B cell (primary cell): ENCODE results near the gene EXOC3. TPM values are rescaled to one million over a fixed set of nuclear protein-coding genes. Genes with fewer than 3 reads are reported as not detected.
A peak's percentile ranks its signal among the peaks of the same experiment; 100 is the strongest.
"Not testable (repeated sequence)": the region's sequence is repeated elsewhere in the genome, so short reads cannot be mapped to it uniquely, and the experiment has no call there.

Source experiments
- ATAC-seq: fragments of 200-7000 bp; cut with Tn5 transposase; one replicate; pipeline ENCODE4 v1.10.0; 2021; ENCODE audit warnings: low read depth, mild to moderate bottlenecking, moderate number of reproducible peaks, moderate library complexity
- CTCF ChIA-PET: fragments of 350-600 bp; sonication (Branson Sonifier 250); formaldehyde crosslinking; loops from one replicate; lab custom pipeline; 2021; ENCODE audit warnings: antibody characterized with exemption, inconsistent platforms; lab: Charles Lee
- POLR2A ChIA-PET: fragments of 350-600 bp; sonication (Branson Sonifier 250); formaldehyde crosslinking; loops from one replicate; lab custom pipeline; 2021; ENCODE audit warnings: antibody characterized with exemption; lab: Charles Lee
- DNase-seq: peaks from one replicate; pipeline ENCODE4 v3.0.0; 2013
- H2AFZ ChIP-seq: 2 replicates; pipeline ENCODE4 v1.6.1; 2012; ENCODE audit warnings: mild to moderate bottlenecking, low read depth, low read length; ENCODE audit not compliant: insufficient read depth, poor library complexity, severe bottlenecking
- H3K27ac ChIP-seq, 2 donors: 1 replicate in 1 of 2; 2 replicates in 1 of 2; pipeline ENCODE4 v1.5.1; 2012 to 2013; ENCODE audit warnings: low read length in 2 of 2, mild to moderate bottlenecking in 2 of 2, moderate library complexity in 1 of 2
- H3K27me3 ChIP-seq, 4 experiments: fragments of 200-600 bp in 1 of 4; sonication (generic) in 1 of 4; replicated peaks in 1 of 4; 1 replicate in 2 of 4; 2 replicates in 2 of 4; pipeline versions ENCODE4 v1.6.1 to v1.7.0; 2013 to 2016; ENCODE audit warnings: low read length in 3 of 4, mild to moderate bottlenecking in 2 of 4, mixed read lengths in 1 of 4, moderate library complexity in 1 of 4; ENCODE audit not compliant: insufficient read depth in 4 of 4, control insufficient read depth in 3 of 4; ENCODE audit errors: control extremely low read depth in 1 of 4
- H3K36me3 ChIP-seq, 2 experiments: replicated peaks in 1 of 2; 1 replicate in 1 of 2; 2 replicates in 1 of 2; pipeline versions ENCODE4 v1.6.1 to v1.7.1; 2013; ENCODE audit warnings: low read length in 1 of 2; ENCODE audit not compliant: insufficient read depth in 2 of 2, control insufficient read depth in 1 of 2; ENCODE audit errors: control extremely low read depth in 1 of 2, extremely low read depth in 1 of 2
- H3K4me1 ChIP-seq, 2 donors: fragments of 200-600 bp in 1 of 2; sonication (generic) in 1 of 2; 1 replicate in 1 of 2; 2 replicates in 1 of 2; pipeline versions ENCODE4 v1.5.1 to v1.6.1; 2013 to 2017; ENCODE audit warnings: low read length in 2 of 2; ENCODE audit not compliant: control insufficient read depth in 2 of 2, insufficient read depth in 2 of 2
- H3K4me2 ChIP-seq: replicated peaks from 2 replicates; pipeline ENCODE3; 2012; ENCODE audit warnings: mild to moderate bottlenecking, low read depth, low read length; ENCODE audit not compliant: poor library complexity, severe bottlenecking
- H3K4me3 ChIP-seq, 5 experiments: fragments of 200-600 bp in 1 of 5; sonication (generic) in 1 of 5; 1 replicate in 3 of 5; 2 replicates in 2 of 5; pipeline versions ENCODE4 v1.5.1 to v1.7.0; 2011 to 2016; ENCODE audit warnings: low read length in 4 of 5, mild to moderate bottlenecking in 4 of 5, low read depth in 2 of 5, control low read depth in 1 of 5, moderate library complexity in 1 of 5; ENCODE audit not compliant: insufficient read depth in 1 of 5; ENCODE audit errors: control extremely low read depth in 1 of 5, extremely low read depth in 1 of 5
- H3K79me2 ChIP-seq: fragments of 200-600 bp; sonication (generic); one replicate; pipeline ENCODE4 v1.6.0; 2016; ENCODE audit warnings: low read length; ENCODE audit not compliant: control insufficient read depth, insufficient read depth
- H3K9ac ChIP-seq: fragments of 200-600 bp; sonication (generic); 2 replicates; pipeline ENCODE4 v1.6.1; 2017; ENCODE audit warnings: mild to moderate bottlenecking, low read length, moderate library complexity
- H3K9me3 ChIP-seq, 3 donors: one replicate each; pipeline versions ENCODE4 v1.6.1 to v1.7.1; 2013; ENCODE audit warnings: low read length in 2 of 3; ENCODE audit not compliant: control insufficient read depth in 2 of 3, insufficient read depth in 1 of 3; ENCODE audit errors: control extremely low read depth in 1 of 3
- H4K20me1 ChIP-seq: 2 replicates; pipeline ENCODE4 v1.6.0; 2012; ENCODE audit warnings: mild to moderate bottlenecking, low read length; ENCODE audit not compliant: insufficient read depth, control insufficient read depth, poor library complexity, severe bottlenecking
- H3K27ac Mint-ChIP-seq: one replicate; pipeline ENCODE4 v1.8.0; 2021; ENCODE audit warnings: mixed read lengths
- H3K27me3 Mint-ChIP-seq: one replicate; pipeline ENCODE4 v1.8.0; 2021; ENCODE audit warnings: mixed read lengths
- H3K4me1 Mint-ChIP-seq: one replicate; pipeline ENCODE4 v1.8.0; 2021; ENCODE audit warnings: mixed read lengths
- H3K4me3 Mint-ChIP-seq: one replicate; pipeline ENCODE4 v1.8.0; 2021; ENCODE audit warnings: mixed read lengths
- H3K9me3 Mint-ChIP-seq: one replicate; pipeline ENCODE4 v1.8.0; 2022; ENCODE audit warnings: mixed read lengths; ENCODE audit not compliant: insufficient read depth
- EZH2 ChIP-seq: IDR thresholded peaks from 2 replicates; pipeline ENCODE4 v1.6.1; 2012; ENCODE audit warnings: borderline replicate concordance, low read depth, mild to moderate bottlenecking, moderate library complexity, low read length; ENCODE audit not compliant: insufficient read depth, poor library complexity, severe bottlenecking
- WGBS: methylation state at CpG from one replicate; pipeline ENCODE4 v1.1.5; 2013; ENCODE audit warnings: missing lambda C conversion rate; ENCODE audit not compliant: insufficient coverage; 5-methylcytosine and 5-hydroxymethylcytosine counted together
- intact Hi-C: fragments of 100-400 bp; cut with micrococcal nuclease; formaldehyde crosslinking; loops from one replicate; pipeline ENCODE4 v1.10.0; 2022
- polyA plus RNA-seq: library from polyadenylated mRNA; depleted of rRNA; stranded (reverse); fragments of >200 nt; gene quantifications from 2 replicates; pipeline ENCODE4 v1.2.3, GENCODE V29; 2012
- total RNA-seq, 2 donors: library from RNA; stranded (reverse); fragments of 120-200 nt in 1 of 2; gene quantifications; 1 replicate in 1 of 2; 2 replicates in 1 of 2; pipeline versions ENCODE4 v1.2.3 to v1.2.4, GENCODE V29; 2013 to 2022
- TF ChIP-seq, protein P1 (sequence below): fragments of 200-600 bp; IDR thresholded peaks from one replicate; pipeline ENCODE4 v1.8.0; 2022; ENCODE audit warnings: antibody characterized with exemption, mild to moderate bottlenecking

The EXOC3 gene
- total and polyA plus RNA-seq, 2 donors (not counting 1 experiment from before 2014, with no cell fraction given), result 44.0 to 97.1 TPM

- H3K4me1 Mint-ChIP-seq, result peaks cover 31% of the 10 kb centered on the region
- Histone ChIP-seq H3K27ac (peak overlapping the region in 1 of 2 donors; percentile 43), H3K79me2 (peaks cover 10% of the 10 kb centered on the region), H3K36me3 (peaks cover 2 to 4% of the 10 kb centered on the region in 2 experiments), H2AFZ (peak overlapping the region; percentile 82), H3K9me3 (peaks cover 0 to 6% (median 0%) of the 10 kb centered on the region in 3 donors), H4K20me1 (peaks cover 32% of the 10 kb centered on the region), H3K4me2 (peak overlapping the region; percentile 97), H3K27me3 (peaks cover 0 to 46% (median 8%) of the 10 kb centered on the region in 4 experiments), H3K9ac (peak overlapping the region; percentile 85), H3K4me3 (peak overlapping the region; percentile 11 to 85 (median 73)), H3K4me1 (peaks cover 34 to 40% of the 10 kb centered on the region in 2 donors)
- H3K27me3 Mint-ChIP-seq, result peaks cover 20% of the 10 kb centered on the region
- CTCF ChIA-PET, result interaction anchor here (3.8 kb wide), 1 partner anchor 27 kb away, joined by 28 read pairs; no protein-coding TSS in a partner anchor
- ATAC-seq (peak; percentile 12), DNase-seq (peak; percentile 67)
- under 1% methylated on average over 43 of the region's 44 CpGs for WGBS
- H3K4me3 Mint-ChIP-seq, result peak overlapping the region; percentile 90
- POLR2A ChIA-PET, result interaction anchor here (0.7 to 1.4 kb wide), 4 partner anchors 10 to 842 kb away, joined by 3 to 5 read pairs (median 4); partner anchors contain the start of gene EXOC3
- peak overlapping the region; percentile 50 for H3K27ac Mint-ChIP-seq
- no peaks in the 10 kb centered on the region for H3K9me3 Mint-ChIP-seq
- intact Hi-C loops, result loop anchor here (1.0 to 2.0 kb wide), 3 partner anchors 27 to 139 kb away; partner anchors contain the start of gene CEP72
- TF ChIP-seq, protein P1, sequence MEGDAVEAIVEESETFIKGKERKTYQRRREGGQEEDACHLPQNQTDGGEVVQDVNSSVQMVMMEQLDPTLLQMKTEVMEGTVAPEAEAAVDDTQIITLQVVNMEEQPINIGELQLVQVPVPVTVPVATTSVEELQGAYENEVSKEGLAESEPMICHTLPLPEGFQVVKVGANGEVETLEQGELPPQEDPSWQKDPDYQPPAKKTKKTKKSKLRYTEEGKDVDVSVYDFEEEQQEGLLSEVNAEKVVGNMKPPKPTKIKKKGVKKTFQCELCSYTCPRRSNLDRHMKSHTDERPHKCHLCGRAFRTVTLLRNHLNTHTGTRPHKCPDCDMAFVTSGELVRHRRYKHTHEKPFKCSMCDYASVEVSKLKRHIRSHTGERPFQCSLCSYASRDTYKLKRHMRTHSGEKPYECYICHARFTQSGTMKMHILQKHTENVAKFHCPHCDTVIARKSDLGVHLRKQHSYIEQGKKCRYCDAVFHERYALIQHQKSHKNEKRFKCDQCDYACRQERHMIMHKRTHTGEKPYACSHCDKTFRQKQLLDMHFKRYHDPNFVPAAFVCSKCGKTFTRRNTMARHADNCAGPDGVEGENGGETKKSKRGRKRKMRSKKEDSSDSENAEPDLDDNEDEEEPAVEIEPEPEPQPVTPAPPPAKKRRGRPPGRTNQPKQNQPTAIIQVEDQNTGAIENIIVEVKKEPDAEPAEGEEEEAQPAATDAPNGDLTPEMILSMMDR, result no peak
- no peak for TF ChIP-seq EZH2
These were observed 30.7 kb downstream of the EXOC3 start for GRCh38 chr5:473551-474192.

DNA sequence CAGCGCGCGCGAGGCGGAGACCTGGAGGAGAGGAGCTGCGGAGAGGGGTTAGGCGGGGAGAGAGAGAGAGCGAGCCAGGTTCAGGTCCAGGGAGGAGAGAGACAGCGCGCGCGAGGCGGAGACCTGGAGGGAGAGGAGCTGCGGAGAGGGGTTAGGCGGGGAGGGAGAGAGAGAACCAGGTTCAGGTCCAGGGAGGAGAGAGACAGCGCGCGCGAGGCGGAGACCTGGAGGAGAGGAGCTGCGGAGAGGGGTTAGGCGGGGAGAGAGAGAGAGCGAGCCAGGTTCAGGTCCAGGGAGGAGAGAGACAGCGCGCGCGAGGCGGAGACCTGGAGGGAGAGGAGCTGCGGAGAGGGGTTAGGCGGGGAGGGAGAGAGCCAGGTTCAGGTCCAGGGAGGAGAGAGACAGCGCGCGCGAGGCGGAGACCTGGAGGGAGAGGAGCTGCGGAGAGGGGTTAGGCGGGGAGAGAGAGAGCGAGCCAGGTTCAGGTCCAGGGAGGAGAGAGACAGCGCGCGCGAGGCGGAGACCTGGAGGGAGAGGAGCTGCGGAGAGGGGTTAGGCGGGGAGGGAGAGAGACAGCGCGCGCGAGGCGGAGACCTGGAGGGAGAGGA, 31.4 kb downstream of the EXOC3 start:
- H3K9me3 Mint-ChIP-seq, H3K36me3 ChIP-seq, H3K27ac Mint-ChIP-seq, H3K27ac ChIP-seq, DNase-seq, H3K9me3 ChIP-seq, H3K79me2 ChIP-seq, ATAC-seq, intact Hi-C loops: not testable (repeated sequence)
- CTCF ChIA-PET, result interaction anchor here (3.8 kb wide), 1 partner anchor 28 kb away, joined by 28 read pairs; no protein-coding TSS in a partner anchor
- H3K4me1 Mint-ChIP-seq, result peaks cover 31% of the 10 kb centered on the region
- peaks cover 20% of the 10 kb centered on the region for H3K27me3 Mint-ChIP-seq
- peak overlapping the region; percentile 97 for H3K4me2 ChIP-seq
- peak overlapping the region; percentile 82 for H2AFZ ChIP-seq
- H3K4me1 ChIP-seq, result peaks cover 34 to 40% of the 10 kb centered on the region in 2 donors
- peak overlapping the region in 4 of 5 experiments; percentile 60 to 85 (median 77) for H3K4me3 ChIP-seq
- WGBS, result 2% methylated on average over 23 of the region's 50 CpGs
- H3K27me3 ChIP-seq, result peaks cover 0 to 53% (median 8%) of the 10 kb centered on the region in 4 experiments
- H3K9ac ChIP-seq, result peak overlapping the region; percentile 85
- H4K20me1 ChIP-seq, result peaks cover 30% of the 10 kb centered on the region
- POLR2A ChIA-PET, result interaction anchor here (0.6 to 1.4 kb wide), 5 partner anchors 10 to 841 kb away, joined by 3 to 5 read pairs (median 3); partner anchors contain the start of gene EXOC3
- peak overlapping the region; percentile 90 for H3K4me3 Mint-ChIP-seq
